Activated naive CD4-positive, alpha-beta T cell treated with anti-CD3 and anti-CD28 coated beads, Interleukin-2, amount 10 ng/mL, durations not matched to agents 7 days and 5 days (primary cell): Measurements from ENCODE around the gene TRERF1.
"Not testable (repeated sequence)": the region's sequence is repeated elsewhere in the genome, so short reads cannot be mapped to it uniquely, and the experiment has no call there.

ENCODE experiments used
- CTCF ChIA-PET: fragments of 350-600 bp; sonication (Branson Sonifier 250); formaldehyde crosslinking; loops from one replicate; lab custom pipeline; 2021; ENCODE audit warnings: antibody characterized with exemption; lab: Charles Lee
- DNase-seq: peaks from one replicate; pipeline ENCODE4 v3.0.0-alpha.2; 2020
- H3K27ac Mint-ChIP-seq: one replicate; pipeline ENCODE4 v1.8.0; 2021; ENCODE audit warnings: mild to moderate bottlenecking, moderate library complexity, mixed read lengths
- H3K27me3 Mint-ChIP-seq: one replicate; pipeline ENCODE4 v1.8.0; 2021; ENCODE audit warnings: mild to moderate bottlenecking, mixed read lengths
- H3K36me3 Mint-ChIP-seq: one replicate; pipeline ENCODE4 v1.8.0; 2021; ENCODE audit warnings: mixed read lengths
- H3K4me1 Mint-ChIP-seq: one replicate; pipeline ENCODE4 v1.8.0; 2021; ENCODE audit warnings: mixed read lengths
- H3K4me3 Mint-ChIP-seq: one replicate; pipeline ENCODE4 v1.8.0; 2021; ENCODE audit warnings: mild to moderate bottlenecking, moderate library complexity, mixed read lengths
- H3K9me3 Mint-ChIP-seq: one replicate; pipeline ENCODE4 v1.8.0; 2021; ENCODE audit warnings: mixed read lengths

The TRERF1 gene

GRCh38 chr6:42459888-42460287 is 8.2 kb upstream of the TRERF1 start:
- no peak for DNase-seq
- H3K4me3 Mint-ChIP-seq, result no peak overlapping the region
- no peaks in the 10 kb centered on the region for H3K36me3 Mint-ChIP-seq
- no peaks in the 10 kb centered on the region for H3K4me1 Mint-ChIP-seq
- H3K9me3 Mint-ChIP-seq, result no peaks in the 10 kb centered on the region
- peaks cover 11% of the 10 kb centered on the region for H3K27me3 Mint-ChIP-seq
- CTCF ChIA-PET, result interaction anchor here (0.8 kb wide), 1 partner anchor 63 kb away, joined by 3 read pairs; no protein-coding TSS in a partner anchor
- H3K27ac Mint-ChIP-seq, result no peak overlapping the region

DNA sequence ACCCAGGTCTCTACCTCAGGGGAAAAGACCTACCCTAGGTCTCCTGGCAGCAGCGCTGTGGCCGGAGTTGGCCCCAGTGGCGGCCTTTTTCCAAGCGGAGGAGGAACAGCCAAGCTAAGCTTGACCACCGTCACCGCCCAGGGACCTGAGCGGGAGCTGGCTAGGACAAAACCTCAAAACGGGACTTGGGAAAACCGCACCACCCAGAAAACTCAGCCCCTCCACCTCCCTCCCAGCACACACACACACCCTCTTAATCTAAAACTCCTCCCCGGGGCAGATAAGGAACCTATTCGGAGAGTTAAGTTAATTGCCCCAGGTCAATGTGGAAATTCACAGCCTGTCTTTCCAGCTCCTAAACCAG is 2.7 kb upstream of the TRERF1 start:
- Mint-ChIP-seq H3K36me3 (no peaks in the 10 kb centered on the region), H3K27me3 (peaks cover 31% of the 10 kb centered on the region), H3K27ac (no peak overlapping the region), H3K4me3 (peak overlapping the region; percentile 93), H3K4me1 (peaks cover 23% of the 10 kb centered on the region), H3K9me3 (no peaks in the 10 kb centered on the region)
- no peak for DNase-seq
- CTCF ChIA-PET, result interaction anchor here (1.0 kb wide), 1 partner anchor 146 kb away, joined by 3 read pairs; no protein-coding TSS in a partner anchor

DNA sequence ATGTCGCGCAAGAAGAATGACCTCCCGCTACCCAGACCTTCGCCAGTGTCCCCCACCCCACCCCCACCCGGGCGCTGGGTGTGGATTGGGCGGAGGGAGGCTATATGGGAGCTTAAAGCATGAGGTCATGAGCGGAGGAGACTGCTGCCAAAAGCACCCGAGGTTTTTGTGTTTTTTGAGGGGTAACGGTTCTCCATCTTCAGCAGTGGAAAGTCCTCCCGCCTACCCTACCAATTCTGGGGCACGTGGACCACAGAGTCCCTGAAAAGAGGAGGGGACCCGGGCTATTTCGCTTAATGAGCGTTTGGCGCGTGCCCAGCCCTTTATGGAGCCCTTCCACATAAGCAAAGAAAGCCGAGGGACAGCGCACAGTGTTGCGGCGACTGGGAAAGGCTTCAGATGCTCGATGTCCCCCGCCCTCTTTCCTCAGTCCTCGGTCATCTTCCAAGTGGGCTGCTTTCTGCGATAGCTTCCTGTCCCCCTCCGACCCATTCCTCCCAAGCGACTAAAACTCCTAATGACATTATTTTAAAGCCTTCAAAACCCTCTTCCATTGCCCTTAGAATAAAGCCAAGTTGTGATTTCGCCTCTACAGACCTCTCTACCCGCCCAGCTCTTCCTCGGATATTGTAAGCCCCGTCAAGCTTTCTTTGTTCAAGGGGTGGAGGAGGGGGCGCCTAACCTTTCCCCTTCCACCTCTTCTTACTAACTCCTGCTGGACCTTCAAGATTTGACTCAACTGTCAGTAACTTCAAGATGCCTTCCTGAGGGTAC is 2.1 kb upstream of the TRERF1 start:
- Mint-ChIP-seq H3K4me3 (peak overlapping the region; percentile 93), H3K9me3 (no peaks in the 10 kb centered on the region), H3K4me1 (peaks cover 29% of the 10 kb centered on the region), H3K36me3 (peaks cover 2% of the 10 kb centered on the region), H3K27me3 (peaks cover 31% of the 10 kb centered on the region), H3K27ac (peak overlapping the region; percentile 26)
- peak; percentile 31 for DNase-seq
- CTCF ChIA-PET, result interaction anchor here (0.8 to 1.2 kb wide), 4 partner anchors 25 to 145 kb away, joined by 3 to 4 read pairs (median 3); no protein-coding TSS in a partner anchor

DNA sequence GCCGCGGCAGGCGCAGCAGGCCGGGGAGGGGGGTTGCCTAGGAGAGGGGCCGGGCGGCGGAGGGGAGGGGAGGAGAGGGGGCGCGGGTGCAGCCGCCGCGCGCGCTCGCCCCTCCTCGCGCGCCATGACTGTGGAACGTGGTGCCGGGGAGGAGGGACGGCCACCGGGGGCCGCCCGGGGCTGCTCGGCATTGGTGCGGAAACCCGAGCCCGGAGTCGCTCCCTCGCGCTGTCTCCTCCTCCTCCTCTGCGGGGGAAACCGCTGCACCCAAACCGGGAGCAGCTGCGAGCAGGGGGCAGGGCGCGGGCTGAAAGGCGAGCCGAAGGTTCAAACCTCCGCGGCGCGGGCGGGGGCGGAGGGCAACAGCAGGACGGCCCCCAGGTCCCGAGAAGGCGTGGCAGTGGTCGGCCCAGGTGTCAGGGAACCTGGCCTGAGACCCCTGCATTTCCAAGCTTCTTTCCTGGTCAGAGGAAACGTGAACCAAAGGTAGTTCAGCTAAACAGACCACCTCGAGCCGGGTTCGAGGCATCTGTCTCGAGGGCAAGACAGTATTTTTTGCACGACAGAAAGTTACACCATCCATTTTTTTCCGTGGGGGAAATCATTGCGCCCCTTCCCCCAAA is 1.4 kb upstream of the TRERF1 start:
- peaks cover 36% of the 10 kb centered on the region for H3K4me1 Mint-ChIP-seq
- H3K9me3 Mint-ChIP-seq, result no peaks in the 10 kb centered on the region
- H3K27ac Mint-ChIP-seq, result no peak overlapping the region
- H3K4me3 Mint-ChIP-seq, result peak overlapping the region; percentile 93
- CTCF ChIA-PET, result interaction anchor here (0.8 to 1.2 kb wide), 4 partner anchors 19 to 94 kb away, joined by 3 to 4 read pairs (median 3); no protein-coding TSS in a partner anchor
- H3K27me3 Mint-ChIP-seq, result peaks cover 31% of the 10 kb centered on the region
- H3K36me3 Mint-ChIP-seq, result peaks cover 9% of the 10 kb centered on the region
- peak; percentile 88 for DNase-seq

DNA sequence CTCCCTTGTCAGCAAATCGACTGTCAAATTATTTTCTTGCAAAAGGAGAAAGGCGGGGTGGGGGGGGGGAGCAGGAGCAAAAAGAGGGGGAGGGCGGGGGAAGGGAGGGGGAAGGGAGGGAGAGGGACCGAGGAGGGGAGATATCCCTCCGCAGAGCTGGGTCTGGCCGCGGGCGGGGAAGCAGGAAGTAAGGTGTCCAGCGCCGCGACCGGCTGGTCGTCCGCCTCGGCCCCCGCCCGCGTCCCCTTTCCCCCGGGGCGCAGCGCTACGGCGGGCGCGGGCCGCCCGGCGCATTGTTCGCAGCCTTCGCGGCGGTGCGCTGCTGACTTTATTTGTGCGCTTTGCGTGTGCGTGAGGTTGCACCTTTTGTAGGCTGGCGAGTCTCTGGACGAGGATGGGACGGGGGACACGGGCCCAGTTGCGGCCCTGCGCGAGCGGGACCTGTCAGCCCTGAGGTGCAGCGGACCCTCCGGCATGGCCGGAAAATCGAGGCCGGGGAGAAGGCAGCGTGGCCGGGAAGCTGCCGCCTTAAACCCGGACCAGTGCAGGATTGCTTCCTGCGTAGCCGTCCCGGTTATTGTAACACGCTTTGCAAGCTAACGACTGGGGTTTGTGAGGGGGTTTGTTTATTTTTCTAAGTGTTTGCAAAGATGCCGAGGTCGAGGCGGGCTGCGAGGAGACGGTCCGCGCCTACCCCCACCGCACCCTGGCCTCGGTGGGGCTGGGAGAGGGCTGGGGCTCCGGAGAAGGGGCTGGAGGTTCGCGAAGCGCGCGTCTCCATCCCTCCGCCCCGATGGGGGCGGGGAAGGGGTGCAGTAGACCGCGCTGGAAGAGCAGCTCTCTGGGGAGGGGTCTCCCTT is 675 bp upstream of the TRERF1 start:
- Mint-ChIP-seq H3K9me3 (no peaks in the 10 kb centered on the region), H3K27ac (peak overlapping the region; percentile 87), H3K4me1 (peaks cover 42% of the 10 kb centered on the region), H3K4me3 (peak overlapping the region; percentile 93), H3K36me3 (peaks cover 16% of the 10 kb centered on the region), H3K27me3 (peaks cover 31% of the 10 kb centered on the region)
- CTCF ChIA-PET, result interaction anchor here (1.1 kb wide), 2 partner anchors 19 to 24 kb away, joined by 3 read pairs; no protein-coding TSS in a partner anchor
- peak; percentile 62 for DNase-seq

GRCh38 chr6:42450477-42451332 is 1.0 kb downstream of the TRERF1 start:
- H3K4me1 Mint-ChIP-seq, result peaks cover 48% of the 10 kb centered on the region
- CTCF ChIA-PET, result interaction anchor here (1.2 to 1.8 kb wide), 5 partner anchors 10 to 190 kb away, joined by 3 to 9 read pairs (median 5); no protein-coding TSS in a partner anchor
- no peaks in the 10 kb centered on the region for H3K9me3 Mint-ChIP-seq

GRCh38 chr6:42449917-42450476 is 1.7 kb downstream of the TRERF1 start:
- peaks cover 26% of the 10 kb centered on the region for H3K27me3 Mint-ChIP-seq
- peaks cover 54% of the 10 kb centered on the region for H3K4me1 Mint-ChIP-seq
- CTCF ChIA-PET, result interaction anchor here (0.8 to 1.8 kb wide), 6 partner anchors 9 to 189 kb away, joined by 3 to 9 read pairs (median 4); no protein-coding TSS in a partner anchor
- H3K9me3 Mint-ChIP-seq, result no peaks in the 10 kb centered on the region
- H3K27ac Mint-ChIP-seq, result peak overlapping the region; percentile 76
- peak overlapping the region; percentile 93 for H3K4me3 Mint-ChIP-seq
- no peak for DNase-seq
- H3K36me3 Mint-ChIP-seq, result peaks cover 32% of the 10 kb centered on the region

More at GRCh38 chr6:42450477-42451332, 1.0 kb downstream of the TRERF1 start:
- DNase-seq, result peak; percentile 49
- peaks cover 27% of the 10 kb centered on the region for H3K27me3 Mint-ChIP-seq
- H3K4me3 Mint-ChIP-seq, result peak overlapping the region; percentile 93
- peaks cover 26% of the 10 kb centered on the region for H3K36me3 Mint-ChIP-seq
- peak overlapping the region; percentile 87 for H3K27ac Mint-ChIP-seq

DNA sequence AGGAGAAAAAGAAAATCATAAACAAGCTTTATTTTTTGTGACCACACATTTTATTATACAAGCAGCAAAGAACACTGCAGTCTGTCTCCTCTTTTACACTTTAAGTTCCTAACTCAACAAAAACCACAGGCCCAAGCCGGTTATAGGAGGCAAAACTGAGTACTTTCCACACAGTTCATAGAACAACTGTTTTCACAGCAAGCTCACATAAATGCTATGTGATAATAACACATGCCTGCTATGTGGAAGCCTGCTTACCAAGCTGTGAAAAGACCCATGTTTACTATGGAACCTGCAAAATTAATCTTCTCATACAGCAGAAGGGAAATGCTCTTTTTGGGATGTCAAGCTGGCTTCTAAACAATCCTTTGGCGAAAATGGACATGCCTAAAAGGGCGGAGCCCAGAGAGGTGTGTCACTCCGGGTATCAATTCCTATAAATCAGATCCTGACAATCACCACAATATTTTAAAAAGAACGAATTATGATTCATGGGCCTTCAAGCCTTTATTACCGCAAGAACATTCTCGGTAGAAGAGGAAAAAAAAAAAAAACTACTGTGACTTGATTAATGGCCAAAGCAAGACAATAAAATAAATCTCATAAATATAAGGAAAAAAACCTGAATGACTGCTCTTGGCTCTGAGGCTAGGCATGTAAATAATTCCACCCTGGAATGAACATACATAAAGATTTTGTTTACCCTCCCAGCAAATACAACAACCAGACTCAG is 2.6 kb downstream of the TRERF1 start:
- Mint-ChIP-seq H3K4me3 (peak overlapping the region; percentile 93), H3K27me3 (peaks cover 17% of the 10 kb centered on the region), H3K4me1 (peaks cover 60% of the 10 kb centered on the region), H3K27ac (peak overlapping the region; percentile 4), H3K36me3 (peaks cover 32% of the 10 kb centered on the region), H3K9me3 (no peaks in the 10 kb centered on the region)
- no peak for DNase-seq
- CTCF ChIA-PET, result interaction anchor here (0.8 to 1.7 kb wide), 6 partner anchors 8 to 99 kb away, joined by 3 to 9 read pairs (median 4); no protein-coding TSS in a partner anchor

DNA sequence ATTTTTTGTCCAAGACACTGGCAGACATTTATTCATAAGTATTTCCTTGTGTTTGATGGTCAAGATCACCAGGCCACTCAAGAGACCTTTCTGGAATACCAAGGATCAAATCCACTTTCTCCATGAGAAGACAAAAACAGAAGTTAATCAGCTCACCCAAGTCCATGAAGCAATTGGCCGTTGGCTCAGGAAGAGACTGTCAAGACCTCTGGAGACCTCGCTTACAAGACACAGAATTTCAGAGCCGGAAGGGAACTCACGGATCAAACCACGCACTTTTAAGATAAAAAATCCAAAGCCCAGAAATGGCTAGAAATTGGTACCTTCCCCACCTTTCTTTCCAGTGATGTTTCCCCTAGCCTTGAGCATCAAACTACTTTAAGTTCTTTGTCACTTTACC is 3.3 kb downstream of the TRERF1 start:
- Mint-ChIP-seq H3K36me3 (peaks cover 32% of the 10 kb centered on the region), H3K27me3 (peaks cover 10% of the 10 kb centered on the region), H3K9me3 (no peaks in the 10 kb centered on the region), H3K27ac (peak overlapping the region; percentile 4), H3K4me3 (peak overlapping the region; percentile 93), H3K4me1 (peaks cover 58% of the 10 kb centered on the region)
- CTCF ChIA-PET, result interaction anchor here (0.6 to 1.3 kb wide), 4 partner anchors 12 to 99 kb away, joined by 3 to 4 read pairs (median 4); no protein-coding TSS in a partner anchor
- no peak for DNase-seq

GRCh38 chr6:42446996-42447395 is 4.7 kb downstream of the TRERF1 start:
- no peaks in the 10 kb centered on the region for H3K9me3 Mint-ChIP-seq
- no peak for DNase-seq
- no peaks in the 10 kb centered on the region for H3K27me3 Mint-ChIP-seq
- peaks cover 57% of the 10 kb centered on the region for H3K4me1 Mint-ChIP-seq
- H3K27ac Mint-ChIP-seq, result no peak overlapping the region
- H3K36me3 Mint-ChIP-seq, result peaks cover 32% of the 10 kb centered on the region
- no peak overlapping the region for H3K4me3 Mint-ChIP-seq
- CTCF ChIA-PET, result interaction anchor here (1.2 kb wide), 2 partner anchors 80 to 101 kb away, joined by 3 to 5 read pairs; no protein-coding TSS in a partner anchor

- H3K36me3 Mint-ChIP-seq, result peaks cover 32% of the 10 kb centered on the region
- H3K27ac Mint-ChIP-seq, result peak overlapping the region; percentile 62
- no peaks in the 10 kb centered on the region for H3K27me3 Mint-ChIP-seq
- peaks cover 57% of the 10 kb centered on the region for H3K4me1 Mint-ChIP-seq
- H3K4me3 Mint-ChIP-seq, result no peak overlapping the region
- H3K9me3 Mint-ChIP-seq, result no peaks in the 10 kb centered on the region
- CTCF ChIA-PET, result interaction anchor here (1.2 kb wide), 2 partner anchors 79 to 101 kb away, joined by 3 to 5 read pairs; no protein-coding TSS in a partner anchor
- no peak for DNase-seq
Observed at GRCh38 chr6:42446370-42446769, 5.4 kb downstream of the TRERF1 start.

DNA sequence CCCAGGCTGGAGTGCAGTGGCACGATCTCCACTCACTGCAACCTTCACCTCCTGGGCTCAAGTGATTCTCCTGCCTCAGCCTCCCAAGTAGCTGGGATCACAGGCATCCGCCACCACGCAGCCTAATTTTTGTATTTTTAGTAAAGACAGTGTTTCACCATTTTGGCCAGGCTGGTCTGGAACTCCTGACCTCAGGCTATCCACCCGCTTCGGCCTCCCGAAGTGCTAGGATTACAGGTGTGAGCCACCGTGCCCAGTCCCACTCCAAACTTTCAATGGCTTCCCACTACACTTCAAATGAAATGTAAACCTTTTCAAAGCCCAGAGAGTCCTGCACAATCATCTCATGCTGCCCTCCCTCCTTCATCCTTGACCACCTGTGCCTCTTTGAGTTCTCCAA is 5.8 kb downstream of the TRERF1 start:
- CTCF ChIA-PET, H3K27me3 Mint-ChIP-seq, DNase-seq, H3K4me3 Mint-ChIP-seq, H3K9me3 Mint-ChIP-seq: not testable (repeated sequence)
- Mint-ChIP-seq H3K27ac (peak overlapping the region; percentile 62), H3K4me1 (peaks cover 61% of the 10 kb centered on the region), H3K36me3 (peaks cover 32% of the 10 kb centered on the region)
